Neural progenitor cell (in vitro differentiated cells): ENCODE data around the gene STAMBP.

Experiments
- EZH2 ChIP-seq: fragments of 200-600 bp; sonication (generic); IDR thresholded peaks from 2 replicates; pipeline ENCODE4 v1.6.1; 2017; ENCODE audit warnings: antibody characterized with exemption, mild to moderate bottlenecking, moderate library complexity
- EZH2phosphoT487 ChIP-seq: fragments of 200-600 bp; sonication (generic); IDR thresholded peaks from 2 replicates; pipeline ENCODE4 v1.6.1; 2017; ENCODE audit warnings: antibody characterized with exemption
- TF ChIP-seq, protein P1 (sequence below): fragments of 200-600 bp; sonication (generic); IDR thresholded peaks from 2 replicates; pipeline ENCODE4 v1.5.1; 2017; ENCODE audit warnings: antibody characterized with exemption, mild to moderate bottlenecking

DNA sequence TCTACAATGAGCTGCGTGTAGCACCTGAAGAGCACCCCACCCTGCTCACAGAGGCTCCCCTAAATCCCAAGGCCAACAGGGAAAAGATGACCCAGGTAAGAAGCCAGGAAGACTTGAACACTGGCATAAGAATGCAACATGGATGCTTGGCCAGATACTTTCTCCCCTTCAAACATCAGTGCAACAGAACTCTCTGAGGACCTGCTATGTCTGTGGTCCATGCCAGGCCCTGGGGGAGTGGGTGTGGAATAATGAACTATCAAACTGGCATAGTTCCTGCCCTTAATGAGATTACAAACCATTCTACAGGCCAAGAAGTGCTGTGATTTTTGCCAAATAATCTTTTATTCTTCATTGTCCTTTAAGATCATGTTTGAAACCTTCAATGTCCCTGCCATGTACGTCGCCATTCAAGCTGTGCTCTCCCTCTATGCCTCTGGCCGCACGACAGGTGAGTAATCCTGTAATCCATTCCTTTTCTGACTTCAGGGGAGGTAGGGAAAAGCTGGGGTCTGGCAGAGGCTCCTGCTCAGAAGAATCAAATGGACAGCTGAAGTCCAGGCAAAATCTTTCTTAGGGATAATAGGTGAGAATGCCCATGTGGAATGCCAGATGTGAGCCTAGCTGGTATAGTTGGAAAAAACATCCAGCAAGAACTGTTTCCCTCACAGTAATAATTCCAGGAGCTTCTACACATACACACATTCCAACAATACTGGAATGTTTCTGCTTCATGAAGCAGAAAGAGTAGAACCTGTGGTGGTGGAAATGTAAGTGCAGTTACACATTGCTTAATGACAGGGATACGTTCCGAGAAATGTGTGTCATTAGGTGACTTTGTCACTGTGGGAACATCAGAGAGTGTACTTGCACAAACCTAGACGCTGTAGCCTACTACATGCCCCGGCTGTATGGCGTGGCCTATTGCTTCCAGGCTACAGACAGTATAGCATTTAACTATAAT is 80.2 kb downstream of the STAMBP start:
- TF ChIP-seq, protein P1, sequence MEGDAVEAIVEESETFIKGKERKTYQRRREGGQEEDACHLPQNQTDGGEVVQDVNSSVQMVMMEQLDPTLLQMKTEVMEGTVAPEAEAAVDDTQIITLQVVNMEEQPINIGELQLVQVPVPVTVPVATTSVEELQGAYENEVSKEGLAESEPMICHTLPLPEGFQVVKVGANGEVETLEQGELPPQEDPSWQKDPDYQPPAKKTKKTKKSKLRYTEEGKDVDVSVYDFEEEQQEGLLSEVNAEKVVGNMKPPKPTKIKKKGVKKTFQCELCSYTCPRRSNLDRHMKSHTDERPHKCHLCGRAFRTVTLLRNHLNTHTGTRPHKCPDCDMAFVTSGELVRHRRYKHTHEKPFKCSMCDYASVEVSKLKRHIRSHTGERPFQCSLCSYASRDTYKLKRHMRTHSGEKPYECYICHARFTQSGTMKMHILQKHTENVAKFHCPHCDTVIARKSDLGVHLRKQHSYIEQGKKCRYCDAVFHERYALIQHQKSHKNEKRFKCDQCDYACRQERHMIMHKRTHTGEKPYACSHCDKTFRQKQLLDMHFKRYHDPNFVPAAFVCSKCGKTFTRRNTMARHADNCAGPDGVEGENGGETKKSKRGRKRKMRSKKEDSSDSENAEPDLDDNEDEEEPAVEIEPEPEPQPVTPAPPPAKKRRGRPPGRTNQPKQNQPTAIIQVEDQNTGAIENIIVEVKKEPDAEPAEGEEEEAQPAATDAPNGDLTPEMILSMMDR: no peak
- TF ChIP-seq EZH2 (no peak), EZH2phosphoT487 (no peak)
